Stimulated activated memory B cell treated with anti-CD40 and anti-IgM and Interleukin-4, amounts not matched to agents 10 μg/mL and 1 μg/mL and 100 μg/mL, for 72 hours (primary cell): ENCODE data around the gene AIM2.
A peak's percentile ranks its signal among the peaks of the same experiment; 100 is the strongest.

Source experiments
- ATAC-seq: fragments of 150-1000 bp; cut with Tn5 transposase; 2 replicates; pipeline ENCODE4 v1.10.0; 2021
- H3K27ac Mint-ChIP-seq: one replicate; pipeline ENCODE4 v1.8.0; 2022; ENCODE audit warnings: mild to moderate bottlenecking, mixed read lengths
- H3K27me3 Mint-ChIP-seq: one replicate; pipeline ENCODE4 v1.8.0; 2022; ENCODE audit warnings: mixed read lengths
- H3K36me3 Mint-ChIP-seq: one replicate; pipeline ENCODE4 v1.8.0; 2022; ENCODE audit warnings: mixed read lengths
- H3K4me1 Mint-ChIP-seq: one replicate; pipeline ENCODE4 v1.8.0; 2022; ENCODE audit warnings: mixed read lengths
- H3K4me3 Mint-ChIP-seq: one replicate; pipeline ENCODE4 v1.8.0; 2022; ENCODE audit warnings: mild to moderate bottlenecking, moderate library complexity, mixed read lengths
- H3K9me3 Mint-ChIP-seq: one replicate; pipeline ENCODE4 v1.8.0; 2022; ENCODE audit warnings: mixed read lengths

AIM2 gene

GRCh38 chr1:159089184-159089791 is 12.7 kb upstream of the AIM2 start:
- Mint-ChIP-seq H3K9me3 (no peaks in the 10 kb centered on the region), H3K4me1 (peaks cover 20% of the 10 kb centered on the region), H3K27me3 (no peaks in the 10 kb centered on the region), H3K27ac (peak overlapping the region; percentile 40), H3K36me3 (no peaks in the 10 kb centered on the region), H3K4me3 (no peak overlapping the region)
- no peak for ATAC-seq

- Mint-ChIP-seq H3K4me1 (peaks cover 20% of the 10 kb centered on the region), H3K27ac (peak overlapping the region; percentile 34), H3K36me3 (no peaks in the 10 kb centered on the region), H3K9me3 (no peaks in the 10 kb centered on the region), H3K27me3 (no peaks in the 10 kb centered on the region), H3K4me3 (no peak overlapping the region)
- peak; percentile 84 for ATAC-seq
Observed at GRCh38 chr1:159088546-159089183, 12.1 kb upstream of the AIM2 start.

- peaks cover 20% of the 10 kb centered on the region for H3K4me1 Mint-ChIP-seq
- H3K4me3 Mint-ChIP-seq, result no peak overlapping the region
- peak overlapping the region; percentile 34 for H3K27ac Mint-ChIP-seq
- no peaks in the 10 kb centered on the region for H3K9me3 Mint-ChIP-seq
- no peaks in the 10 kb centered on the region for H3K36me3 Mint-ChIP-seq
- ATAC-seq, result no peak
- H3K27me3 Mint-ChIP-seq, result no peaks in the 10 kb centered on the region
Observed at GRCh38 chr1:159088050-159088449, 11.5 kb upstream of the AIM2 start.

- Mint-ChIP-seq H3K27me3 (no peaks in the 10 kb centered on the region), H3K4me3 (no peak overlapping the region), H3K9me3 (no peaks in the 10 kb centered on the region), H3K4me1 (peaks cover 19% of the 10 kb centered on the region), H3K36me3 (no peaks in the 10 kb centered on the region), H3K27ac (no peak overlapping the region)
- no peak for ATAC-seq
Observed at GRCh38 chr1:159084867-159085266, 8.3 kb upstream of the AIM2 start.

- ATAC-seq, result no peak
- no peak overlapping the region for H3K4me3 Mint-ChIP-seq
Observed at GRCh38 chr1:159084152-159084551, 7.6 kb upstream of the AIM2 start.

GRCh38 chr1:159083013-159083412 is 6.4 kb upstream of the AIM2 start:
- Mint-ChIP-seq H3K27ac (no peak overlapping the region), H3K4me3 (no peak overlapping the region), H3K36me3 (no peaks in the 10 kb centered on the region), H3K9me3 (no peaks in the 10 kb centered on the region), H3K27me3 (no peaks in the 10 kb centered on the region), H3K4me1 (peaks cover 8% of the 10 kb centered on the region)
- no peak for ATAC-seq

More at GRCh38 chr1:159084152-159084551, 7.6 kb upstream of the AIM2 start:
- Mint-ChIP-seq H3K4me1 (peaks cover 14% of the 10 kb centered on the region), H3K27me3 (no peaks in the 10 kb centered on the region), H3K9me3 (no peaks in the 10 kb centered on the region), H3K27ac (no peak overlapping the region), H3K36me3 (no peaks in the 10 kb centered on the region)

GRCh38 chr1:159081626-159082025 is 5.1 kb upstream of the AIM2 start:
- Mint-ChIP-seq H3K4me1 (peaks cover 19% of the 10 kb centered on the region), H3K9me3 (no peaks in the 10 kb centered on the region), H3K4me3 (no peak overlapping the region), H3K36me3 (no peaks in the 10 kb centered on the region), H3K27ac (no peak overlapping the region), H3K27me3 (no peaks in the 10 kb centered on the region)
- no peak for ATAC-seq

GRCh38 chr1:159079525-159079924 is 3.0 kb upstream of the AIM2 start:
- H3K9me3 Mint-ChIP-seq, result no peaks in the 10 kb centered on the region
- H3K4me1 Mint-ChIP-seq, result peaks cover 19% of the 10 kb centered on the region
- H3K27ac Mint-ChIP-seq, result peak overlapping the region; percentile 11
- no peak for ATAC-seq
- H3K36me3 Mint-ChIP-seq, result no peaks in the 10 kb centered on the region
- H3K27me3 Mint-ChIP-seq, result no peaks in the 10 kb centered on the region
- no peak overlapping the region for H3K4me3 Mint-ChIP-seq

GRCh38 chr1:159077120-159077961 is 775 bp upstream of the AIM2 start:
- peak; percentile 91 for ATAC-seq
- no peaks in the 10 kb centered on the region for H3K9me3 Mint-ChIP-seq
- H3K4me1 Mint-ChIP-seq, result peaks cover 35% of the 10 kb centered on the region
- H3K27ac Mint-ChIP-seq, result peak overlapping the region; percentile 98
- H3K36me3 Mint-ChIP-seq, result peaks cover 7% of the 10 kb centered on the region
- H3K4me3 Mint-ChIP-seq, result peak overlapping the region; percentile 92
- no peaks in the 10 kb centered on the region for H3K27me3 Mint-ChIP-seq

- H3K27ac Mint-ChIP-seq, result peak overlapping the region; percentile 98
- H3K36me3 Mint-ChIP-seq, result peaks cover 26% of the 10 kb centered on the region
- H3K9me3 Mint-ChIP-seq, result no peaks in the 10 kb centered on the region
- peak overlapping the region; percentile 62 for H3K4me3 Mint-ChIP-seq
- ATAC-seq, result no peak
- H3K4me1 Mint-ChIP-seq, result peaks cover 73% of the 10 kb centered on the region
- H3K27me3 Mint-ChIP-seq, result no peaks in the 10 kb centered on the region
Observed at GRCh38 chr1:159071970-159072582, 4.5 kb downstream of the AIM2 start.

- Mint-ChIP-seq H3K9me3 (no peaks in the 10 kb centered on the region), H3K27me3 (no peaks in the 10 kb centered on the region), H3K36me3 (peaks cover 42% of the 10 kb centered on the region), H3K27ac (peak overlapping the region; percentile 98), H3K4me1 (peaks cover 87% of the 10 kb centered on the region), H3K4me3 (no peak overlapping the region)
- no peak for ATAC-seq
Observed at GRCh38 chr1:159068886-159069285, 7.7 kb downstream of the AIM2 start.

- Mint-ChIP-seq H3K27ac (peak overlapping the region; percentile 98), H3K4me3 (peak overlapping the region; percentile 52), H3K4me1 (peaks cover 84% of the 10 kb centered on the region), H3K36me3 (peaks cover 48% of the 10 kb centered on the region), H3K27me3 (no peaks in the 10 kb centered on the region), H3K9me3 (no peaks in the 10 kb centered on the region)
- ATAC-seq, result peak; percentile 95
Observed at GRCh38 chr1:159067699-159068621, 8.6 kb downstream of the AIM2 start.

GRCh38 chr1:159066108-159066507 is 10.5 kb downstream of the AIM2 start:
- H3K9me3 Mint-ChIP-seq, result no peaks in the 10 kb centered on the region
- ATAC-seq, result no peak
- peak overlapping the region; percentile 98 for H3K27ac Mint-ChIP-seq
- no peaks in the 10 kb centered on the region for H3K27me3 Mint-ChIP-seq
- H3K4me3 Mint-ChIP-seq, result no peak overlapping the region
- H3K36me3 Mint-ChIP-seq, result peaks cover 50% of the 10 kb centered on the region
- H3K4me1 Mint-ChIP-seq, result peaks cover 71% of the 10 kb centered on the region

- Mint-ChIP-seq H3K27ac (peak overlapping the region; percentile 98), H3K4me3 (no peak overlapping the region), H3K4me1 (peaks cover 68% of the 10 kb centered on the region), H3K27me3 (no peaks in the 10 kb centered on the region), H3K36me3 (peaks cover 47% of the 10 kb centered on the region), H3K9me3 (no peaks in the 10 kb centered on the region)
- no peak for ATAC-seq
Observed at GRCh38 chr1:159065106-159065505, 11.5 kb downstream of the AIM2 start.
